GM23248 (cell line): Measurements from ENCODE around the gene WDFY1. TPM values are rescaled to one million over a fixed set of nuclear protein-coding genes. Genes with fewer than 3 reads are reported as not detected.

ENCODE experiments used
- DNase-seq: peaks from one replicate; pipeline ENCODE4 v3.0.0-alpha.2; 2015
- H2AFZ ChIP-seq: fragments of 200-600 bp; sonication (generic); 2 replicates; pipeline ENCODE4 v1.6.1; 2016; ENCODE audit warnings: antibody characterized with exemption
- H3F3A ChIP-seq: fragments of 200-600 bp; sonication (generic); 2 replicates; pipeline ENCODE4 v1.6.1; 2016; ENCODE audit warnings: mild to moderate bottlenecking, antibody characterized with exemption, mixed run types; ENCODE audit not compliant: insufficient read depth
- H3K27ac ChIP-seq: fragments of 200-600 bp; sonication (generic); 2 replicates; pipeline ENCODE4 v1.5.1; 2016; ENCODE audit warnings: mild to moderate bottlenecking
- H3K27me3 ChIP-seq: fragments of 200-600 bp; sonication (generic); replicated peaks from 2 replicates; pipeline ENCODE4 v1.6.1; 2016; ENCODE audit warnings: mild to moderate bottlenecking; ENCODE audit not compliant: insufficient read depth
- H3K36me3 ChIP-seq: fragments of 200-600 bp; sonication (generic); 2 replicates; pipeline ENCODE4 v1.6.1; 2016; ENCODE audit warnings: low read depth, mild to moderate bottlenecking
- H3K4me1 ChIP-seq: fragments of 200-600 bp; sonication (generic); 2 replicates; pipeline ENCODE4 v1.6.1; 2016; ENCODE audit warnings: mild to moderate bottlenecking; ENCODE audit not compliant: insufficient read depth
- H3K4me2 ChIP-seq: fragments of 200-600 bp; sonication (generic); one replicate; pipeline ENCODE4 v1.6.1; 2016; ENCODE audit warnings: mild to moderate bottlenecking; ENCODE audit not compliant: unreplicated experiment
- H3K4me3 ChIP-seq: fragments of 200-600 bp; sonication (generic); 2 replicates; pipeline ENCODE4 v1.5.1; 2016; ENCODE audit warnings: mild to moderate bottlenecking
- H3K79me2 ChIP-seq: fragments of 200-600 bp; sonication (generic); 2 replicates; pipeline ENCODE4 v1.6.1; 2016; ENCODE audit warnings: mild to moderate bottlenecking; ENCODE audit not compliant: insufficient read depth
- H3K9ac ChIP-seq: fragments of 200-600 bp; sonication (generic); 2 replicates; pipeline ENCODE4 v1.6.1; 2016; ENCODE audit warnings: mild to moderate bottlenecking
- H3K9me2 ChIP-seq: fragments of 200-600 bp; sonication (generic); 2 replicates; pipeline ENCODE4 v1.6.1; 2016; ENCODE audit warnings: mixed run types, mild to moderate bottlenecking, moderate library complexity; ENCODE audit not compliant: insufficient read depth
- H3K9me3 ChIP-seq: fragments of 200-600 bp; sonication (generic); one replicate; pipeline ENCODE4 v1.6.1; 2017; ENCODE audit warnings: low read depth
- H4K20me1 ChIP-seq: fragments of 200-600 bp; sonication (generic); 2 replicates; pipeline ENCODE4 v1.6.0; 2016; ENCODE audit not compliant: insufficient read depth
- EZH2 ChIP-seq: fragments of 200-600 bp; sonication (generic); IDR thresholded peaks from 2 replicates; pipeline ENCODE4 v1.6.1; 2018; ENCODE audit warnings: antibody characterized with exemption, mild to moderate bottlenecking; ENCODE audit not compliant: insufficient read depth, poor library complexity, severe bottlenecking
- EZH2phosphoT487 ChIP-seq: fragments of 200-600 bp; sonication (generic); IDR thresholded peaks from 2 replicates; pipeline ENCODE4 v1.6.1; 2018; ENCODE audit warnings: antibody characterized with exemption, moderate library complexity, mild to moderate bottlenecking, low read depth; ENCODE audit not compliant: insufficient read depth
- WGBS, 2 experiments: methylation state at CpG; one replicate each; pipeline ENCODE4 v1.1.6; 2015 to 2017; ENCODE audit warnings: low lambda C conversion rate in 2 of 2, low coverage in 1 of 2; ENCODE audit errors: missing lambda C conversion rate in 2 of 2; 5-methylcytosine and 5-hydroxymethylcytosine counted together
- in situ Hi-C: fragments of 300-500 bp; cut with MboI; formaldehyde crosslinking; loops from 2 replicates; pipeline ENCODE4 v1.15.0; 2020
- polyA plus RNA-seq: library from polyadenylated mRNA; unstranded; fragments of >200 nt; fragmentation: Nextera tagmentation; extraction: Ambion mirVana; gene quantifications from 2 replicates; pipeline ENCODE4 v1.2.1, GENCODE V29; 2016
- total RNA-seq: library from RNA; depleted of rRNA; stranded (reverse); fragments of >200 nt; shearing (Covaris generic); gene quantifications from 2 replicates; pipeline ENCODE4 v1.2.3, GENCODE V29; 2014

WDFY1 gene
- total and polyA plus RNA-seq, 2 experiments from 2014 or later, result 65.1 to 81.2 TPM

- peaks cover 7% of the 10 kb centered on the region for H3K4me1 ChIP-seq
- peaks cover 17% of the 10 kb centered on the region for H3F3A ChIP-seq
- no peaks in the 10 kb centered on the region for H3K9me2 ChIP-seq
- no peak overlapping the region for H3K4me2 ChIP-seq
- no peaks in the 10 kb centered on the region for H3K36me3 ChIP-seq
- H3K9ac ChIP-seq, result no peak overlapping the region
- no peaks in the 10 kb centered on the region for H3K79me2 ChIP-seq
- in situ Hi-C loops, result no loop called here
- no peak for DNase-seq
- 91 to 97% methylated on average over 7 of the region's 7 CpGs for WGBS, 2 experiments
- no peaks in the 10 kb centered on the region for H3K27me3 ChIP-seq
- H2AFZ ChIP-seq, result no peak overlapping the region
- H4K20me1 ChIP-seq, result no peaks in the 10 kb centered on the region
- TF ChIP-seq EZH2 (no peak), EZH2phosphoT487 (no peak)
- H3K4me3 ChIP-seq, result no peak overlapping the region
- H3K27ac ChIP-seq, result no peak overlapping the region
- no peaks in the 10 kb centered on the region for H3K9me3 ChIP-seq
Observed at GRCh38 chr2:223847410-223847809, 97.7 kb downstream of the WDFY1 start.

GRCh38 chr2:223846515-223846914 lies 98.6 kb downstream of the WDFY1 start:
- DNase-seq, result peak; percentile 87
- no peak overlapping the region for H3K9ac ChIP-seq
- no peaks in the 10 kb centered on the region for H3K36me3 ChIP-seq
- no peaks in the 10 kb centered on the region for H4K20me1 ChIP-seq
- peak overlapping the region; percentile 63 for H3K27ac ChIP-seq
- no peaks in the 10 kb centered on the region for H3K9me2 ChIP-seq
- H3K27me3 ChIP-seq, result no peaks in the 10 kb centered on the region
- in situ Hi-C loops, result no loop called here
- H3K9me3 ChIP-seq, result no peaks in the 10 kb centered on the region
- H3F3A ChIP-seq, result peaks cover 17% of the 10 kb centered on the region
- TF ChIP-seq EZH2phosphoT487, result no peak
- no peak for TF ChIP-seq EZH2
- peaks cover 7% of the 10 kb centered on the region for H3K4me1 ChIP-seq
- WGBS, 2 experiments, result 5 to 8% methylated on average over 1 of the region's 1 CpG
- no peak overlapping the region for H2AFZ ChIP-seq
- H3K79me2 ChIP-seq, result no peaks in the 10 kb centered on the region
- H3K4me3 ChIP-seq, result no peak overlapping the region
- no peak overlapping the region for H3K4me2 ChIP-seq

GRCh38 chr2:223841436-223842190 lies 103.5 kb downstream of the WDFY1 start:
- H3K27ac ChIP-seq, result no peak overlapping the region
- no peak for TF ChIP-seq EZH2
- TF ChIP-seq EZH2phosphoT487, result no peak
- no peak for DNase-seq
- no peak overlapping the region for H2AFZ ChIP-seq
- WGBS, 2 experiments, result 66 to 70% methylated on average over 3 of the region's 3 CpGs
- H3K79me2 ChIP-seq, result no peaks in the 10 kb centered on the region
- H3F3A ChIP-seq, result peaks cover 5% of the 10 kb centered on the region; the same call in 1 of the 2 replicates
- H3K9ac ChIP-seq, result no peak overlapping the region
- H3K9me2 ChIP-seq, result no peaks in the 10 kb centered on the region
- no peak overlapping the region for H3K4me3 ChIP-seq
- no peaks in the 10 kb centered on the region for H3K4me1 ChIP-seq
- H4K20me1 ChIP-seq, result no peaks in the 10 kb centered on the region
- H3K9me3 ChIP-seq, result no peaks in the 10 kb centered on the region
- no peaks in the 10 kb centered on the region for H3K27me3 ChIP-seq
- in situ Hi-C loops, result no loop called here
- no peak overlapping the region for H3K4me2 ChIP-seq
- H3K36me3 ChIP-seq, result no peaks in the 10 kb centered on the region

GRCh38 chr2:223837287-223838061 lies 107.7 kb downstream of the WDFY1 start, which contains the start of gene AP1S3:
Gene AP1S3, minus strand, starts transcription at chr2:223837582. Its CDS starts 132 bp downstream, at chr2:223837450.
- Histone ChIP-seq H3K9me2 (no peaks in the 10 kb centered on the region), H3K4me1 (no peaks in the 10 kb centered on the region), H3K9ac (peak within 1 kb of the TSS; percentile 35; the same call in 1 of the 2 replicates), H3K27ac (no peak within 1 kb of the TSS), H3K9me3 (no peaks in the 10 kb centered on the region), H4K20me1 (no peaks in the 10 kb centered on the region), H3F3A (no peaks in the 10 kb centered on the region), H3K79me2 (no peaks in the 10 kb centered on the region), H3K27me3 (no peaks in the 10 kb centered on the region), H3K4me2 (peak within 1 kb of the TSS; percentile 79), H2AFZ (peak within 1 kb of the TSS; percentile 86), H3K4me3 (peak within 1 kb of the TSS; percentile 71), H3K36me3 (no peaks in the 10 kb centered on the region)
- DNase-seq, result peak; percentile 71
- 4 to 10% methylated on average over 51 to 61 of the region's 82 CpGs for WGBS, 2 experiments
- in situ Hi-C loops, result no loop called here
- TF ChIP-seq EZH2phosphoT487 (no peak), EZH2 (no peak)
